Ascending aorta (tissue), 2 donors: ENCODE data around the gene IP6K1. TPM values are rescaled to one million over a fixed set of nuclear protein-coding genes. Genes with fewer than 3 reads are reported as not detected.
A peak's percentile ranks its signal among the peaks of the same experiment; 100 is the strongest.
"Not testable (repeated sequence)": the region's sequence is repeated elsewhere in the genome, so short reads cannot be mapped to it uniquely, and the experiment has no call there.

ENCODE experiments used
- DNase-seq, 2 donors: peaks; one replicate each; pipeline ENCODE4 v3.0.0-alpha.2; 2019; ENCODE audit warnings: low spot score in 2 of 2
- H3K27ac ChIP-seq, 2 donors: fragments of 200-600 bp; sonication (generic); one replicate each; pipeline ENCODE4 v1.5.1; 2016 to 2017; ENCODE audit warnings: mild to moderate bottlenecking in 1 of 2
- H3K27me3 ChIP-seq: fragments of 200-600 bp; sonication (generic); one replicate; pipeline ENCODE4 v1.5.1; 2017
- H3K36me3 ChIP-seq, 2 donors: fragments of 200-600 bp; sonication (generic); one replicate each; pipeline ENCODE4 v1.5.1; 2016
- H3K4me1 ChIP-seq, 2 donors: fragments of 200-600 bp; sonication (generic); one replicate each; pipeline ENCODE4 v1.5.1; 2016 to 2017; ENCODE audit warnings: mild to moderate bottlenecking in 1 of 2
- H3K4me3 ChIP-seq, 2 donors: fragments of 200-600 bp; sonication (generic); one replicate each; pipeline ENCODE4 v1.5.1; 2016 to 2017; ENCODE audit warnings: mild to moderate bottlenecking in 1 of 2
- H3K9me3 ChIP-seq, 2 donors: fragments of 200-600 bp; sonication (generic); one replicate each; pipeline ENCODE4 v1.5.1; 2016
- CTCF ChIP-seq, 3 experiments: fragments of 200-600 bp in 2 of 3; fragments of 450-650 bp in 1 of 3; sonication (generic) in 2 of 3; IDR thresholded peaks; one replicate each; pipeline ENCODE4 v1.5.1; 2016 to 2019; ENCODE audit warnings: antibody characterized with exemption in 3 of 3, mild to moderate bottlenecking in 1 of 3, moderate library complexity in 1 of 3
- intact Hi-C: fragments of 100-400 bp; cut with DNase I; formaldehyde crosslinking; loops from one replicate; pipeline ENCODE4 v1.15.1; 2023
- total RNA-seq: library from RNA; depleted of rRNA; stranded (reverse); fragments of >200 nt; gene quantifications from one replicate; pipeline ENCODE4 v1.1.0, GENCODE V29; 2016

The IP6K1 gene
- total RNA-seq, 1 donor from 2014 or later: 33.8 TPM

GRCh38 chr3:49702672-49703071, 83.7 kb downstream of the IP6K1 start:
- Histone ChIP-seq H3K4me1 (no peaks in the 10 kb centered on the region), H3K36me3 (peaks cover 44 to 79% of the 10 kb centered on the region in 2 donors), H3K4me3 (no peak overlapping the region), H3K27ac (no peak overlapping the region), H3K9me3 (no peaks in the 10 kb centered on the region), H3K27me3 (no peaks in the 10 kb centered on the region)
- TF ChIP-seq CTCF (IDR thresholded peaks at IDR 0.05): no peak
- intact Hi-C loops: loop anchor here (2.0 kb wide), 1 partner anchor 136 kb away; no protein-coding TSS in a partner anchor
- DNase-seq: no peak

- Histone ChIP-seq H3K27ac (no peak overlapping the region), H3K36me3 (peaks cover 48 to 76% of the 10 kb centered on the region in 2 donors), H3K9me3 (no peaks in the 10 kb centered on the region), H3K4me3 (no peak overlapping the region), H3K27me3 (no peaks in the 10 kb centered on the region), H3K4me1 (no peaks in the 10 kb centered on the region)
- no peak for DNase-seq
- peak in 2 of 3 experiments; percentile 6 to 15 for TF ChIP-seq CTCF (IDR thresholded peaks at IDR 0.05)
- intact Hi-C loops: loop anchor here (2.0 kb wide), 1 partner anchor 137 kb away; no protein-coding TSS in a partner anchor
Measured at GRCh38 chr3:49701388-49702077, 84.8 kb downstream of the IP6K1 start.

GRCh38 chr3:49700453-49701128, 85.8 kb downstream of the IP6K1 start:
- H3K4me1 ChIP-seq: no peaks in the 10 kb centered on the region
- no peaks in the 10 kb centered on the region for H3K9me3 ChIP-seq
- no peak for TF ChIP-seq CTCF (IDR thresholded peaks at IDR 0.05)
- H3K36me3 ChIP-seq: peaks cover 45 to 68% of the 10 kb centered on the region in 2 donors
- intact Hi-C loops: no loop called here
- DNase-seq: no peak
- H3K27ac ChIP-seq: no peak overlapping the region
- H3K4me3 ChIP-seq: no peak overlapping the region
- no peaks in the 10 kb centered on the region for H3K27me3 ChIP-seq

GRCh38 chr3:49700014-49700413, 86.3 kb downstream of the IP6K1 start:
- intact Hi-C loops: no loop called here
- Histone ChIP-seq H3K4me3 (no peak overlapping the region), H3K27me3 (no peaks in the 10 kb centered on the region), H3K4me1 (no peaks in the 10 kb centered on the region), H3K9me3 (no peaks in the 10 kb centered on the region), H3K27ac (no peak overlapping the region), H3K36me3 (peaks cover 45 to 62% of the 10 kb centered on the region in 2 donors)
- TF ChIP-seq CTCF (IDR thresholded peaks at IDR 0.05): no peak
- DNase-seq: no peak

GRCh38 chr3:49699281-49699979, 86.9 kb downstream of the IP6K1 start:
- H3K9me3 ChIP-seq: no peaks in the 10 kb centered on the region
- TF ChIP-seq CTCF (IDR thresholded peaks at IDR 0.05): no peak
- no peak for DNase-seq
- intact Hi-C loops: no loop called here
- no peak overlapping the region for H3K27ac ChIP-seq
- no peaks in the 10 kb centered on the region for H3K27me3 ChIP-seq
- H3K4me3 ChIP-seq: no peak overlapping the region
- peaks cover 45 to 56% of the 10 kb centered on the region in 2 donors for H3K36me3 ChIP-seq
- H3K4me1 ChIP-seq: no peaks in the 10 kb centered on the region

GRCh38 chr3:49695350-49696015, 90.9 kb downstream of the IP6K1 start:
- H3K4me3 ChIP-seq, H3K27ac ChIP-seq, intact Hi-C loops, H3K9me3 ChIP-seq, DNase-seq, H3K27me3 ChIP-seq: not testable (repeated sequence)
- H3K4me1 ChIP-seq: peaks cover 0 to 10% of the 10 kb centered on the region in 2 donors
- peaks cover 22 to 29% of the 10 kb centered on the region in 2 donors for H3K36me3 ChIP-seq

GRCh38 chr3:49694409-49695070, 91.8 kb downstream of the IP6K1 start:
- H3K27me3 ChIP-seq, H3K27ac ChIP-seq, DNase-seq, H3K4me3 ChIP-seq, H3K9me3 ChIP-seq, intact Hi-C loops: not testable (repeated sequence)
- peaks cover 13 to 23% of the 10 kb centered on the region in 2 donors for H3K36me3 ChIP-seq
- H3K4me1 ChIP-seq: peaks cover 0 to 15% of the 10 kb centered on the region in 2 donors
